ENCODE measurements around the gene GPSM1.

Gene GPSM1

GRCh38 chr9:136327304-136327974, at the start of gene GPSM1:
GPSM1 (plus strand) TSS chr9:136327539; CDS start chr9:136327696, 157 bp downstream.
- peak; percentile 89 for DNase-seq (ENCODE audit: low spot score)

- no peak for DNase-seq (ENCODE audit: low spot score)
These were observed 49.6 kb upstream of the GPSM1 start for GRCh38 chr9:136277746-136278145.

- DNase-seq (ENCODE audit: low spot score) = no peak
These were observed 49.1 kb upstream of the GPSM1 start for GRCh38 chr9:136278221-136278620.

- no peak for DNase-seq (ENCODE audit: low spot score)
These were observed 48.4 kb upstream of the GPSM1 start for GRCh38 chr9:136278894-136279293.

GRCh38 chr9:136279471-136279870, 47.9 kb upstream of the GPSM1 start:
- no peak for DNase-seq (ENCODE audit: low spot score)

- no peak for DNase-seq (ENCODE audit: low spot score)
These were observed 46.6 kb upstream of the GPSM1 start for GRCh38 chr9:136280535-136281315.

GRCh38 chr9:136281421-136282271, 45.7 kb upstream of the GPSM1 start:
- DNase-seq (ENCODE audit: low spot score) = no peak

- DNase-seq (ENCODE audit: low spot score) = no peak
These were observed 45.0 kb upstream of the GPSM1 start for GRCh38 chr9:136282272-136282861.

- peak; percentile 95 for DNase-seq (ENCODE audit: low spot score)
These were observed 43.8 kb upstream of the GPSM1 start for GRCh38 chr9:136283291-136284235.

- DNase-seq (ENCODE audit: low spot score) = no peak
These were observed 43.0 kb upstream of the GPSM1 start for GRCh38 chr9:136284311-136284710.

- no peak for DNase-seq (ENCODE audit: low spot score)
These were observed 42.4 kb upstream of the GPSM1 start for GRCh38 chr9:136284951-136285350.

GRCh38 chr9:136285501-136286358, 41.6 kb upstream of the GPSM1 start:
- no peak for DNase-seq (ENCODE audit: low spot score)

- no peak for DNase-seq (ENCODE audit: low spot score)
These were observed 40.9 kb upstream of the GPSM1 start for GRCh38 chr9:136286359-136286986.

GRCh38 chr9:136286987-136287379, 40.4 kb upstream of the GPSM1 start:
- DNase-seq (ENCODE audit: low spot score) = no peak

- DNase-seq (ENCODE audit: low spot score) = no peak
These were observed 39.2 kb upstream of the GPSM1 start for GRCh38 chr9:136287960-136288753.

GRCh38 chr9:136289651-136290507, 37.5 kb upstream of the GPSM1 start:
- no peak for DNase-seq (ENCODE audit: low spot score)

GRCh38 chr9:136290508-136291000, 36.8 kb upstream of the GPSM1 start:
- DNase-seq (ENCODE audit: low spot score) = no peak
